HG03460 (cell line): ENCODE results near the gene ITGB4.
"Not testable (repeated sequence)": the region's sequence is repeated elsewhere in the genome, so short reads cannot be mapped to it uniquely, and the experiment has no call there.

Experiments used
- ATAC-seq: cut with Tn5 transposase; IDR thresholded peaks from one replicate; pipeline ENCODE4 v1.9.1; 2021; ENCODE audit not compliant: unreplicated experiment

Gene ITGB4

DNA sequence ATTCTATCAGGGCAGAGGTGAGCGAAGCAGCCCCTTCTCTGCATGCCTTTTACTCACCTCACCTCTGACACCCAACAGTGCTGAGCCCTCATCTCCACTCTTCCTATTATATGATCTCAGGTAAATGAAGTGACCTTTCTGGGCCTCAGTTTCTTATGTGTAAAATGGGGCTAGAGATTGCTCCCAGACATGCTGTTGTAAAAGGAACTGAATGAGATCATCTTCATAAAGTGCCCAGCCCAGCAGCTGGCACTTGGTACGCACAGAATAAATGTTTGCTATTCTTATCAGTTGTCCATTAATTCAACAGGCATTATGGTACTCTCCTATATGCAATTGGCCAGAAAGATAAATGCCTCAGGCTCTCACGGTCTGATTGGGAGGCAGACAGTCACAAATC lies 48.3 kb downstream of the ITGB4 start:
- no peak for ATAC-seq

DNA sequence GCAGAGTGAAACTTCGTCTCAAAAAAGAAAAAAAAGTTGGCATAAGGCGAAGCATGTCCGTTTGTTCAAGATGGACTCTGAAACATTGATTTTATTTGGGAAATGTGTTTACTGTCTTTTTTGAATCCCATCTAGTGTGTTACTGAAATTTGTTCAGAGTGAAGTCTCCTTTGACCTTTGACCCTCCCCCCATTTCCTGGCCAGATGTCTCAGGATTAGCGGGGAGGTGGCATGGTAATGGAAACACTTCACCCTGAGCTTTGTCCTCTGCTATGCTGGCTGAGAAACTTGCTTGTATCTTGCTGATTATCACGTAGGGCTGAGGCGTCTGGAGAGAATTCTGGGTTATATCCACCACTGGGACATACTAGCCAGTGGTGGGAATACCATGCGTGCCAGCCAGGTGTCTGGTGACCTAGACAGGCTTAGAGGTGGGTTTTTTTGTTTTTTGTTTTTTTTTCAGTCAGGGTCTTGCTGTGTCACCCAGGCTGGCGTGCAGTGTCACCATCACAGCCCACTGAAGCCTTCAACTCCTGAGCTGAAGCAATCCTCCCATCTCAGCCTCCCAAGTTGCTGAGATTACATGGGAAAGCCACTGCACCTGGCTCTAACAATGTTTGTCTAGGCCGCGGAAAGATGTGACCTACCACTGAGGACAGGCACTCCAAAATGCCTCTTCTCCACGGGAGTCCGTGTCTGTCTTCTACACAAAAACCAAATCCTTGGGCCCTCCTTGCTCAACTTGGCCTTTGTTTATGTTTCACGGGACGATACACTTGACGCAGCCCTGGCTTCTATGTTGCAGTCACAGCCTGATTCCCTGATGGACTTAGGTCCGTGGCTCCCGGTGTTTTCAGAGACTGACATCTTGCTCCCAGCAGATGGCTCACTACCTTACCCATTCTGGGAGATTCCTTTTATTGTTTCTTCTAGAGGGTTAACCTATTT lies 50.3 kb downstream of the ITGB4 start:
- no peak for ATAC-seq

DNA sequence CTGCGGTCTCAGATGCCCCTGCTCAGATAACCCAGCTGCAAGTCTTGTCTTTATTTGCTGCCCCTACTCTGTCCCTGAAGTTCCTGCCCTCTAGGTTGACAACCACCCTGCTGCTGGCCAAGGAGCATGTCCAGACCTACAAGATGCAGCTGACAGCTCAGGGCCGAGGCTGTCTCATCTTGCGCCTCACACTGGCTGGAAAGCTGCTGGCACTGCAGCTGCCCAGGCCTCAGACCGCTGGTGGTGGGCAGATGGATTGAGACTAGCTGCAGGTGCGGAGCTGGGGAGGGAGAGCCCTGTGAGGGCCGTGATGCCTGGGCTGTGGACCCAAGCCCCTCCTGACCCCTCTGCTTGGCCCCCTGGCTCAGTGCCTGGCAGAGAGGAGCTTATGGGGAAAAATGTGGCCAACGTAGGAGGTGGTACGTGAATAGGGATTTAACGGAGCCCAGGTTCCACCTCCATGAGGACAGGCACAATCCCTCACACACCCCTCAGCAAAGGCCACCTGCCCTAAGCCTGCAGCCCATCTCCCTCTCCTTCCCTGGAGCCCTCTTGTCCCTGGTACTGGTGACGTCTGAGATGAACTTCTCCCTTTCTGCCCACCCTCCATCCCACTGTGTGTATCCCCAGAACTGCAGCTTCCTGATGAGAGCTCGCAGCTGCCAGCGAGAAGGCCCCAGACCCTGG lies 52.0 kb downstream of the ITGB4 start:
- no peak for ATAC-seq

DNA sequence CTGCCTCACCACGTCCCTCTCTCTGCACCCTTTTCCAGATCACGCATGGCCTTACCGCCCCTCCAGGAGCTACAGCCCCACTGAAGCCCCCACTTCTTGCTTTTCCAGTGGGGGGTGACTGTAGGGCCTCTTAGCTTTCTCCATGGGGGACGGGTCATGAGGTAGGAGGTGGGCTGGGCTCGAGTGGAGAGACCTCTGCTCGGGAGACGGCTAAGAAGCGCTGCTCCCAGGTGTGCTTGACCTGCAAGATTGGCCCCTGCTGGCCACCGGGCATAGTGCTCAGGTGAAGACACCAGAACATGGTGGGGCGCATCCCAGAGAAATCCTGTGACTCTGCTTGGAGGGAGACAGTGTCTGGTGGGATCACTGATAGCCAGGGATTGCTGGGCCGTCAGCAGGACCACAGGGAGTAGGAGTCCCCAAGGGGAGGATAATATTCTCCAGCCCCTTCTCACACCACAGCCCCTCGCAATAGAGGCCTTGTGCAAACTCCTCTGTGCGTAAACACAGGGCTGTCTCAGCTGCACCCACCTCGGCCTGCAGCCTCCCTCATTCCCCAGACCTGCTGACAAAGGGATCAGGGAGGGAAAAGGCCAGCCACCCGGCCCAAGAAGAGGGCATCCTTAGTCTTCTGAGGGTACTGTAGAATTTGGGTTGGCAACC lies 52.7 kb downstream of the ITGB4 start:
- no peak for ATAC-seq

DNA sequence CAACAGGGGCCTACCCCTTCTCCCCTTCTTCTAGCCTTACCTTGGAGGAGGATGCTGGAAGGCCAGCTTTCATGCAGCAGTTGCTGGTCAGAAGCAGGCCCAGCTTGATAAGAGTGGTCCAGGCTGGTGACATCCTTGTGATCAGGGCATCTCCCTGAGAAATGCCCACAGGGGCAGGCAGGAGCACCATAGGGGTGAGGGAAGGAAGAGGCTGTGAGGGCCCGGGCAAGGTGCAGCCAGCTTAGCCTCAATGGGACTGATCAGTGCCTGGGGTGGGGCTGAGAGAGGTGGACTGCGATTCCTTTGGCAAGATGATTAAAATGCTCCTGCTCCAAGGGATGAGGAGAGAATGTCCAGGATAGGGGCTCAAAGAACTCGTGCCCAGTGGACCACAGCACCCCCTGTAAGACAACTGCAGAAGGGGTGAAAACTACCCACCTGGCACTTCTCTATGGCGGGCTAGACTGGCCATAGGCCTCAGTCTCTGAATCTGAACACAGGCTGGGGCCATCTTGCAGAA lies 53.3 kb downstream of the ITGB4 start:
- no peak for ATAC-seq

DNA sequence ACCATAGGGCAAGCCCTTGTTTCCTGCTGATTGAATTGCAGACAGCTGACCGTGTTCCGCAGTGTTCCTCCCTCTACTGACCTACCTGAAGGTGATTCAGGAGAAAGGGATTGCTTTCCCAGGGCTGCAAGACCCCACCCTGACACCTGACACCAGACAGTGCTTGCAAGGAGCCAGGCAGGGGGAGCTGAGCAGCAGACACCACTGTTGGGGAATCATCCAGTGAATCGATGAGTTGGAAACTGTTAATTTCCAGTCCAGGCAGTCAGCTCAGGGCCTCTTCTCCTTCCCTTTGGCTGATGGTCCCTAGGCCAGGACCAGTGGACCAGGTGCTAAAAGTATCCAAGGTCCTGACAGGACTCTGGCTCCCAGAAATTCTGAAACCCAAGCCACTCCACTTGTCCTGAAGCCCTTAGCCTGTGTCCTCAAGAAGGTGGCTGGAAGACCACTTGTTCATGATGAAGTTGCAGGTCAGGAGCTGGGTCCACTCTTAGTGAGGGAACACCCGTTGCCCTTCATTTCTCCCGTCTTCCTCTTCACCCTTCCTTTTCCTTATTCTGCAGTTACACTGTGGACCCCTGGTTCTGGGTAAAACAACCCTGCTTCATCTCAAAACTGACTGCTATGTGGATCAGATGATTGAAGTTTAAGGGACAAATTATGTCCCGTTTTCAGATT lies 53.9 kb downstream of the ITGB4 start:
- ATAC-seq, result no peak

DNA sequence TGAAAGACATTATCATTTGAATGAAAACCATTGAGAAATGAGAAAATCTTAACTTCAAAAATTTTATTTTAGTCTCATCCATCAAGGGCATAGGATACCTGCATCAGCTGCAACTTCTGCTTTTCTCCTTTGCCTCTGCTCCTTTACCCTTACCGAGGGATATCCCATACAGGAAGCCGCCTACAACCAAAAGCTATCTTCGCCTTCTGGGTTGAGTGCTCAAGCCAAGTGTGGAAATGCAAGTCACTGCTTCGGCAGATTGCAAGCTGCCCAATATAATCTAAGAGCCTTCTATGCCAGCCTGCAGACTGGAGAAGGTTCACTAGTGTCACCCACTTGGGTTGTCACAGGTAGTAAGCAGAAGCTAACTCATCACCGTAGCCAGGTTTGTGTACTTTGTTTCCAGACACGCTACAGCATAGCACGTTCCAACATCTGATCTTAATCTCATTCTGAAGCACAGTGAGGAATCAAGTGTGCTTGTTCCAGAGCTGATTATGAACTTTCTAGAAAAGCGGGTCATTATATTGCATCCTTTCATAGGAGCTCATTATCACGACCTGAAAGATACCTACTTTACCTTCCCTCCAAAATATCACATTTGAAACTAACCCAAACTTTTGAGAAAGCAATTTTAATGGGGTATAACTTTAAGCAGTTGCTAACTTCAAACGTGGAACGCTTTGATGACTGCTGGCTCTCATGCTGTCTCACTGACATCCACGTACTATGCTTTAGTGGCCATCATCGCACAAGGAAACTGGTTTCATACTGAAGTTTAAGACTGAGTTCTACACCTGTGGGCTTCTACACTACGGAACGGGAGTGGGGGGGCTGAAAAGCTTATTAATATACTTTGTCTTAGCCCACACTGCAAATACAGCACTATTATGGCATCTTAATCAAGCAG lies 55.4 kb downstream of the ITGB4 start:
- no peak for ATAC-seq

DNA sequence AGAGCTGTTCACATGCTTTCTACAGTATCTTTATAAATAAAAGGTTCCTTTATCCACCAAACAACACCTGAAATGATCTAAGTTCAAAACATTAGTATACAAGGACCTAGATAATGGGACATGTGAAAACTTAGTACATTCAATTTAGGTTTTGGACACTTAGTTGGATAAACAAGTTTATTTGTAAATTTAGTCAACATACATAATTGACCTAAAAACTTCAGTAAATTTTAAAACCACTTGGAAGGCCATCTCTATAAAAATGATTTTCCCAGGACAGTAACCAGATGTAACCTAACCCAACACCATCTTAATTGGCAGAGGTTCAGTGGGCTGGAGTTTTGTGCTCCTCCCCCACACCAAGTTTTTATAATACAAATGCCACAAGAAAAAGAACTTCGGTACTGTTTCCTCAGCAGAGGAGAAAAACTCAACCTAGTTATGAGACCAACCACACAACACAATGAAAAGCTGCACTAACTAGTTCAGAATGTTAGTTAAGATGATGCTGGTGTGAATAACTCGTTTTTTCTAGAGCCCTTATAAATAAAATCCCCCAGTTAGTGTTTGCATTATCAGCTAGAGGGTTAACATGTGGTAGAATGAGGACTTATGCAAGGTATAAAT lies 56.1 kb downstream of the ITGB4 start:
- ATAC-seq, result no peak

DNA sequence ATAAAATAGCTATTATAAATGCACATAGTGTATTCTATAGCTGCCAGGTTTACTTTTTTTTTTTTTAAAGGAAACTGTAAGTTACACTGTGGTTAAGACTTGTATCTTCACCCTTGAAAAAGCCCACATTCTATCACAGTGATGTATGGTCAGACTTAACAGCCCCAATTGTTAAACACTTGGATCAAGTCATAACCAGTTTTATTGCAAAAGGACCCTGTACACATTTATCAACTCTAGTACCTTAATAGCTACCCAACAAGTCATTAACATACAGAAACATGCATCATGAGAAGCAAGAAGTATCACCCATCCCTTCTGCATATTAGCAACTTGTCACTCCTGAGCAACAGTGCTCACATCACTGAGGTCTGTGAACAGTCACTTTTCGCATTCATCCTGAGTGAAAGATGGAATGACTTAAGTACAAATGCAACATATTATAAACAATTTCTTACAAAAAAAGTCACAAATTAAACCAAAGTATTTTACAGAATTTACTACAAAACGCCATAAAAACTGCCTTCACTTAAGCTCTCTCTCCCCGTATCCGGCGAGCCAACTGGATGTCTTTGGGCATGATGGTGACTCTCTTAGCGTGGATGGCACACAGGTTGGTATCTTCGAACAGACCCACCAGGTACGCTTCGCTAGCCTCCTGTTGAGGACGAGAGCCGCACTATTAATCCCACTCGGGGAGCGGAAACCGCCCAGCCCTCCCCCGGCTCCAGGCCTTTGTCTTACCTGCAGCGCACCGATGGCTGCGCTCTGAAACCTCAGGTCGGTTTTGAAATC lies 57.0 kb downstream of the ITGB4 start:
- ATAC-seq, result not testable (repeated sequence)

DNA sequence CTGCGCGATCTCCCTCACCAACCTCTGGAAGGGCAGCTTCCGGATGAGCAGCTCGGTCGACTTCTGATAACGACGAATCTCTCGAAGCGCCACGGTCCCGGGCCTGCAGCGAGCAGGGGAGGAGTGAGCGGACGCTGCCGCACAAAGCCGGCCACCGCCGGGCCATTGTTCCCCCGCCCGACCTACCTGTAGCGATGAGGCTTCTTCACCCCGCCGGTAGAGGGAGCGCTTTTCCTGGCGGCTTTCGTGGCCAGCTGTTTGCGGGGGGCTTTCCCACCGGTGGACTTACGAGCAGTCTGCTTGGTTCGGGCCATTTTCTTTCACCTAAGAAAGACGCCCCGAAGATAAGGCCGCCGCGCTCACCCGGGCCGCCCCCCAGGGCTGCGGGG lies 57.6 kb downstream of the ITGB4 start:
- ATAC-seq, result peak; percentile 14

DNA sequence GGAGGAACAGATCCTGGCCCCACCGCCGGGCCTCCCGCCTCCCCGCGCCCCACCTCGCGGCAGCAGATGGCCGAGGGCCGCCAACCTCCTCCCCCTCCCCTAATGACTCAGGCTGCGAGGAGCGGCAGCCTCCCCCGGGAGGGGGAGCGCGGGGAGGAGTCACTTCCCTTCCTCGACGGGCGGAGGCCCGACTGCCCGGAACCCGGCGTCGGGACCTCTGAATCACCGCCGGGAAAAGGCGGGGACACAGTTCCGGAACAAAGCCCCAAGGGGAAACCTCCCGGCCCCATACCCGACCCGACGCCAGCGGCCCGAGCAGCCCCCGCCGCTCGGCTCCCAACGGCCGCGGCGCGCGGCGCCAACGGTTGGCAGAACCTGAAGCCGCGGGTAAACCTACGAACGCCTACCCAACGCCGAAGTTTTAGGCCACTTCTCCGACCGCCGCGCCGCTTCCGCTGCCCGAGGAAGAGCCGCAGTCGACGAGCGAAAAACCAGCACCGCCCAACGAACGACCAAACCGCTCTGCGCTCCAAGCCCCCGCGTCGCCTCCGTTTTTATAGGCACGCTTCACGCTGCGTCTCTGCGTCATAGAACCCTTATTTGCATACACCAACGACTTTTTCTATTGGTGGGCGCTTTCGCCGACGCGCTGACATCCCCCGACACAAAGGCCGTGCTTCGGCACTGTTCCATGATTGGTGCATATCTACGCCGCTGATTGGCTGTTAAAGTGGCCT lies 58.2 kb downstream of the ITGB4 start:
- ATAC-seq, result peak; percentile 52

DNA sequence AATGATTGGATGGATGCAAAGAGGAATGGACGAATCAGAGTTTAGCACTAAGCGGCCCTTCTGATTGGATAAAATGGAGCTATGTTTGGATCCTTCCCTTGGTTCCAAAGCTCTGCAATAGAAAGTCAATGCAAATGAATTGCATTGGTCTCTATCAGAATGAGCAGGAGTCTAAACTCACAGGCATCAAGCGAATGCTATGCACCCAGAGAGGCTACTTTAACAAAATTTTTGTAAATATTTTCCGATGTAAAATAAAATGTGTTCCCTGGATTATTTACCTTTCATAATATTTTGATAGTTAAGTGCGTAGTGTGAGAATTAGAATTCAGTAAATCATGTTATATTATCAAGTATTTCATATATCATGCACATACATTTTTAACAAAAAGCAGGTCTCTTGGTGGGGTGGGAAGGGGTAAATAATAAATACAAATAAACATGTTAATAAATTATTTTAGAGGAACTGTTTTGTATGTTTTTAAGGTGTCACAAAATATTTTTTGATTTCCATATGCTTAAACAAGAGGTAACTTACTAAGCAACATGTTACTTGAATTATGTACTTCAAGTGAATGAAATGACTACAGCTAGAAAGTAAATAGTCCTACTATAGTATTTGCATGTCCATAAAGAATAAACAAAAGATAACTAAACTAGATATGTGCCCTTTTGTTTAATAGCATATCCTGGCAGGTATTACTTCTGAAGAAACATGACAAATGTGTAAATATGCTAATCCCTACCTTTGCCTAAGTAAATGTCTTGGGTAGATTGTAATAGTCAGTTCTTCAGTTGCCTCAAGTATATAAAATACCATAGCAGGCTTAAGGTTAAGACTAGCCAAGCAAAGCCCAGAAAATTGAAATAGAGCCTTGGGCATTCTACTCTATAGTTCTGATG lies 59.0 kb downstream of the ITGB4 start:
- no peak for ATAC-seq

DNA sequence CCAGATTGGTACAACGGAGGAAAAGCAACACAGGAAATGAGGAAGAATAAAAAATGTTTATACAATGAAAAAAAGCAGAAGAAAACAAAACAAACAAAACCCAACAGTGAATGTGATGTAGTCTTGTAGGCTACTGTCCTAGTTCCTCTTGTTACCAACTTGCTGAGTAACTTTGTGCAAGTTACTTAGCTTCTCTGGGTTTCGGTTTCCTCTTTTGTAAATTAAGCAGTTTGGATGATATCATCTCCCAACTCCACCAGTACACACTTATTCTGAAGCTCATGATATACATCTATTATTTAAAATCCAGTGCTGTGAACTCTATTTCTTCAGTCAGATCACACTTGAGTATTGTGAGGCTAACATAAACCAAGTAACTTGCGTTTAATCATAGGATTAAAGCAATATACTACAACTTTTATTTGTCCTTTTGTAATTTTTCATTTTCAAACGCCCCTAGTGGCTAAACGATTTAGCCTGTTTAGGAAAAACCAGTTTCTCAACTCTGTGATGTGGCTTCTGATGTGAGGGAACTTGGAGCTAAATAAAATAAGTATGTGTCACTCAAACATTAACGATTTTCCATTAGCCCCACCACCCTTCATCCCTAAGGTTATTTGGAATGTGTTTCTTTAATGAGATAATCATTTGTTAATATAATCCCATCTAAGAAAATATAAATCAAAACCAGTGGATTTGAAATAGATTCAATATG lies 62.0 kb downstream of the ITGB4 start:
- ATAC-seq, result no peak

DNA sequence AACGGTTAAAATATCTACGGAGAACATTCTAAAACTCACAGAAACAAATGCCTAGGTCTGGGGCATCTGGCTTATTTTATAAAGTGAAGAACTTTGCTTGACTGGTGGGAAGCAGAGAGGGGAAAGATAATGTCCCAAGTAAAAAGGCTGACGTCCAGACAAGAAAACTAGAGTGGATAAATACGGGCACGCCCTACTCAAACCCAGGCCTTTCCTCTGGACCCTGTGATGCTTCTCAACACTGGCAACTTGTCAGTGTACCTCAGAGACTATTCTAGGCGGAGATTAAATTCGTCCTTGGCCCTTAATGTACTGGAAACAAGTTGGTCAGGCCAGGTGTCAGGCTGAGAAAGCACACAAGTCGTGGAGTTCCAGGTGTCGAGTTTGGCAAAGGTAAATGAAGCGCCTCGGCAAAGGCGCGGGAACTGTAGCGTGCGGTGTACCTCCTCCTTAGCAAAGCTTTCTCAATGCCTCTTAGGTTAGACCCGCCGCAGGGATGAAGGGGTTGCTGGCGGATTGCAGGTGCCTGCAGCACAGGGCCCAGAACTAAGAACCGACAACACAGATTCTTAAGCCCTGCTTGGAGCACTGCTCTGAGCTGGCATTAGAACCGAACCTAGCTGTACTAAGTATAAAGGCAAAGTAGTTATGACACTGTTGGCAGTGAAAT lies 62.7 kb downstream of the ITGB4 start:
- ATAC-seq, result no peak

DNA sequence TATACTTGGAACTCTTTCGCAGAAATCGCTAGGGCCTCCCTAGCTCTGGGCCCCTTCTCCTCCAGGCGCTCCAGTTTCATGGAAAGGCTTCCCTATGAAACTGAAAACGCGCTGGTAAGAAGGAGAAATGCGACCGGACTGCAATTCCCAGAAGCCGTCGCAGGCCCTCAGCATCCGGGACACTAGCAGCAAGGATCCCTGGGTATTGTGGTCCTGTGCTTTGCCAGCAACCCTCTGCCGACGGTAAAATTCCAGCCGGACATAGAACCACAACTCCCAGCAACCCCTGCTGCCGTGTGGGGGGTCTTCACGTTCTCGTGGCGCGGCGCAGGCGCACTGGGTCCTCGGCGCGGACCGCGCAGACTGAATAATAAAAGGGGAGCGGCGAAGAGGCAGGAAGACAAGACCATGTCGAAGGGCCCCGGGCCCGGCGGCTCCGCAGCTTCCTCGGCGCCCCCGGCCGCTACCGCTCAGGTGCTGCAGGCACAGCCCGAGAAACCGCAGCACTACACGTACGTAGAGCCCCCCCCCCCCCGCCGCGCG lies 63.3 kb downstream of the ITGB4 start, which contains the start of gene UNK:
TSS of gene UNK (plus strand) at position 334 of the 543 bp plus-strand sequence. CDS start at position 409, 75 bp downstream.
- ATAC-seq, result peak; percentile 64
